ENCODE results near the gene BTG3. TPM values are rescaled to one million over a fixed set of nuclear protein-coding genes. Genes with fewer than 3 reads are reported as not detected.

Gene BTG3
- total and polyA plus RNA-seq, 7 donors: 1.7 to 6.4 (median 1.9) TPM

GRCh38 chr21:17560377-17561025, 52.2 kb downstream of the BTG3 start:
- Histone ChIP-seq H3K36me3 (ENCODE audit: insufficient read depth in 1 of 2, low read depth in 1 of 2) (no peaks in the 10 kb centered on the region), H3K27ac (no peak overlapping the region), H3K9me3 (no peaks in the 10 kb centered on the region), H3K4me1 (no peaks in the 10 kb centered on the region), H3K4me3 (no peak overlapping the region), H3K27me3 (ENCODE audit: insufficient read depth in 3 of 3, low read length in 2 of 3) (no peaks in the 10 kb centered on the region)
- intact Hi-C loops (cut with DNase I): no loop called here
- 80 to 82% (median 81%) methylated on average over 5 of the region's 5 CpGs for WGBS, 3 donors
- ATAC-seq (no peak), DNase-seq (no peak)
- TF ChIP-seq, protein P1, sequence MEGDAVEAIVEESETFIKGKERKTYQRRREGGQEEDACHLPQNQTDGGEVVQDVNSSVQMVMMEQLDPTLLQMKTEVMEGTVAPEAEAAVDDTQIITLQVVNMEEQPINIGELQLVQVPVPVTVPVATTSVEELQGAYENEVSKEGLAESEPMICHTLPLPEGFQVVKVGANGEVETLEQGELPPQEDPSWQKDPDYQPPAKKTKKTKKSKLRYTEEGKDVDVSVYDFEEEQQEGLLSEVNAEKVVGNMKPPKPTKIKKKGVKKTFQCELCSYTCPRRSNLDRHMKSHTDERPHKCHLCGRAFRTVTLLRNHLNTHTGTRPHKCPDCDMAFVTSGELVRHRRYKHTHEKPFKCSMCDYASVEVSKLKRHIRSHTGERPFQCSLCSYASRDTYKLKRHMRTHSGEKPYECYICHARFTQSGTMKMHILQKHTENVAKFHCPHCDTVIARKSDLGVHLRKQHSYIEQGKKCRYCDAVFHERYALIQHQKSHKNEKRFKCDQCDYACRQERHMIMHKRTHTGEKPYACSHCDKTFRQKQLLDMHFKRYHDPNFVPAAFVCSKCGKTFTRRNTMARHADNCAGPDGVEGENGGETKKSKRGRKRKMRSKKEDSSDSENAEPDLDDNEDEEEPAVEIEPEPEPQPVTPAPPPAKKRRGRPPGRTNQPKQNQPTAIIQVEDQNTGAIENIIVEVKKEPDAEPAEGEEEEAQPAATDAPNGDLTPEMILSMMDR (IDR thresholded peaks at IDR 0.05): no peak

DNA sequence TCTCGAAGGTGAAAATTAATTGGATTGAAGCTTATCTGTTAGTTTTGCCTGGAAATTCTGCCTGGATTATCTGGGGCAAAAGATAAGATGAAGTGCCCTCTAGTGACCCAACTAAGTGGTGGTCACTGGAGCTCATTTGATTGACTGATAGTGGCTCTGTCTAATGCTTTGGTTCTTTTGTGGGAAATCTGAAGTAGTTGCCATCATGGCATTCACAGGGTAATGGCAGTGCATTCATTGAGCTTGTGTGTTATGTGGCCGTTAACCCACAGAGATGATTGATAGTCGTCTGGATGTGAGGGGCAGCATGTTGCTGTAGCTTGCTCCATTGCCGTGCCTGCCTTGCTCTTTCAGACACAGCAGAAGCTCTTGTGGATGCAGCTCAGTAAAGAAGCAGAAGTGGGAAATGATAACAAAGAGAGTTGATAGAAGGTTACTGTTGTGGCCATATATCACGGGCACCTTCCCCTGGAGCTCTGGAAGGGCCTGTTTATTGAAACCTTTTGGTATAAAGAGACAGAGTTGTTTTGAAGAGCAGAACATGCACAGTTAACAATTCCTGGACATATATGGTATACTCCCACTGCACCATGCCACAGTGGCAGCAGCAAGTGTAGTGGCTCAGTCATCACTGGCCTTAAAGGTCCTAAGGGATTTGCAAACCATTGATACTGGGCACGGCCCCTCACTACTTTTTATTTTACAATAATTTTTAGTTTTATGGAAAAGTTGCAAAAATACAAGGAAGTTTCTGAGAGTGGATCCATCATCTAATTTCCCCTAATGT, 57.8 kb downstream of the BTG3 start:
- intact Hi-C loops (cut with DNase I): no loop called here
- Histone ChIP-seq H3K4me3 (no peak overlapping the region), H3K27ac (no peak overlapping the region), H3K36me3 (ENCODE audit: insufficient read depth in 1 of 2, low read depth in 1 of 2) (no peaks in the 10 kb centered on the region), H3K4me1 (no peaks in the 10 kb centered on the region), H3K27me3 (ENCODE audit: insufficient read depth in 3 of 3, low read length in 2 of 3) (no peaks in the 10 kb centered on the region), H3K9me3 (no peaks in the 10 kb centered on the region)
- ATAC-seq (no peak), DNase-seq (no peak)
- TF ChIP-seq, protein P1 (IDR thresholded peaks at IDR 0.05): peak; percentile 4
- WGBS, 3 donors: 57 to 71% (median 62%) methylated on average over 6 of the region's 6 CpGs

GRCh38 chr21:17554120-17554519, 58.6 kb downstream of the BTG3 start:
- intact Hi-C loops (cut with DNase I): no loop called here
- no peaks in the 10 kb centered on the region for H3K9me3 ChIP-seq
- WGBS, 3 donors: 38 to 89% (median 85%) methylated on average over 2 of the region's 2 CpGs
- ATAC-seq: no peak
- H3K27me3 ChIP-seq (ENCODE audit: insufficient read depth in 3 of 3, low read length in 2 of 3): no peaks in the 10 kb centered on the region
- no peaks in the 10 kb centered on the region for H3K4me1 ChIP-seq
- DNase-seq: no peak
- no peak overlapping the region for H3K4me3 ChIP-seq
- H3K27ac ChIP-seq: no peak overlapping the region
- TF ChIP-seq, protein P1 (IDR thresholded peaks at IDR 0.05): no peak
- no peaks in the 10 kb centered on the region for H3K36me3 ChIP-seq (ENCODE audit: insufficient read depth in 1 of 2, low read depth in 1 of 2)

- intact Hi-C loops (cut with DNase I): no loop called here
- no peak for DNase-seq
- no peak overlapping the region for H3K27ac ChIP-seq
Measured at GRCh38 chr21:17552410-17552809, 60.3 kb downstream of the BTG3 start.

More at GRCh38 chr21:17552410-17552809, 60.3 kb downstream of the BTG3 start:
- ATAC-seq: no peak
- no peaks in the 10 kb centered on the region for H3K27me3 ChIP-seq (ENCODE audit: insufficient read depth in 3 of 3, low read length in 2 of 3)
- no peaks in the 10 kb centered on the region for H3K9me3 ChIP-seq
- no peaks in the 10 kb centered on the region for H3K36me3 ChIP-seq (ENCODE audit: insufficient read depth in 1 of 2, low read depth in 1 of 2)
- TF ChIP-seq, protein P1 (IDR thresholded peaks at IDR 0.05): no peak
- no peaks in the 10 kb centered on the region for H3K4me1 ChIP-seq
- no peak overlapping the region for H3K4me3 ChIP-seq
